Neural cell (in vitro differentiated cells): ENCODE results near the gene HS3ST3A1.

Source experiments
- CTCF ChIP-seq: fragments of 450-650 bp; IDR thresholded peaks from 2 replicates; pipeline ENCODE4 v1.5.1; 2014; ENCODE audit warnings: antibody characterized with exemption, mild to moderate bottlenecking, moderate library complexity; ENCODE audit not compliant: poor library complexity, severe bottlenecking
- EP300 ChIP-seq: fragments of 450-650 bp; conservative IDR thresholded peaks from 2 replicates; pipeline ENCODE4 v1.6.1; 2014; ENCODE audit warnings: antibody characterized with exemption, mild to moderate bottlenecking, moderate library complexity; ENCODE audit not compliant: poor library complexity, severe bottlenecking
- EZH2 ChIP-seq: fragments of 200-600, 300-800 bp; shearing (Covaris generic), sonication (generic); IDR thresholded peaks from 2 replicates; pipeline ENCODE4 v1.6.1; 2014; ENCODE audit warnings: antibody characterized with exemption, low read length, borderline replicate concordance, mild to moderate bottlenecking; ENCODE audit not compliant: insufficient read depth, poor library complexity, severe bottlenecking

GRCh38 chr17:13583996-13584700 lies 17.6 kb downstream of the HS3ST3A1 start:
- no peak for TF ChIP-seq EP300
- TF ChIP-seq CTCF, result no peak
- no peak for TF ChIP-seq EZH2
